Measurements from ENCODE around the gene HOXC9. TPM values are rescaled to one million over a fixed set of nuclear protein-coding genes. Genes with fewer than 3 reads are reported as not detected.

The HOXC9 gene
- total and polyA plus RNA-seq, 2 of the 8 experiments (the other 6 are each of a cell fraction or from before 2014, with no cell fraction given) = not detected

- Histone ChIP-seq H3K4me1 (replicated peaks in 1 of 4; ENCODE audit: control insufficient read depth in 3 of 4, insufficient read depth in 4 of 4, low read length in 3 of 4) (peaks cover 0 to 17% (median 8%) of the 10 kb centered on the region in 4 experiments; a peak in 5 of 7 replicates), H3K79me2 (ENCODE audit: control insufficient read depth in 1 of 2, insufficient read depth in 2 of 2, low read length in 2 of 2) (no peaks in the 10 kb centered on the region), H3K18ac (ENCODE audit: extremely low read depth, low read length) (no peak overlapping the region), H4K20me1 (replicated peaks in 1 of 2; ENCODE audit: control insufficient read depth in 1 of 2, insufficient read depth in 2 of 2, low read length in 2 of 2) (peaks cover 22 to 23% of the 10 kb centered on the region in 2 experiments), H3K36me3 (ENCODE audit: control insufficient read depth in 2 of 4, insufficient read depth in 4 of 4, low read length in 3 of 4) (peaks cover 0 to 20% (median 0%) of the 10 kb centered on the region in 4 experiments; a peak in 1 of 8 replicates), H3K56ac (replicated peaks; ENCODE audit: insufficient read length, low read depth, low read length) (no peak overlapping the region), H3K14ac (ENCODE audit: insufficient read length) (no peak overlapping the region), H4K5ac (ENCODE audit: insufficient read length, low read depth, low read length) (no peak overlapping the region), H3K23ac (ENCODE audit: insufficient read length) (no peak overlapping the region), H3K4me3 (ENCODE audit: extremely low read depth in 1 of 4, insufficient read depth in 2 of 4, low read depth in 3 of 4, low read length in 4 of 4) (no peak overlapping the region), H2AK5ac (ENCODE audit: low read depth, low read length) (no peak overlapping the region), H2AFZ (ENCODE audit: low read length) (no peak overlapping the region), H3K27ac (ENCODE audit: low read depth, low read length) (no peak overlapping the region), H2BK20ac (ENCODE audit: low read length) (no peak overlapping the region), H3K9ac (replicated peaks in 1 of 4; ENCODE audit: extremely low read depth in 1 of 4, low read depth in 3 of 4, low read length in 3 of 4) (no peak overlapping the region), H3K9me3 (ENCODE audit: insufficient read depth in 2 of 2, low read depth in 1 of 2, low read length in 1 of 2) (peaks cover 0 to 4% of the 10 kb centered on the region in 2 experiments; a peak in 1 of 4 replicates), H2BK5ac (ENCODE audit: low read depth, low read length) (no peak overlapping the region), H3K79me1 (ENCODE audit: low read depth, low read length) (no peaks in the 10 kb centered on the region), H3K4ac (replicated peaks; ENCODE audit: insufficient read length, low read depth, low read length) (no peak overlapping the region), H3K23me2 (ENCODE audit: low read depth, low read length) (peaks cover 4% of the 10 kb centered on the region; the same call in 1 of the 2 replicates), H4K8ac (ENCODE audit: extremely low read depth, insufficient read depth, low read length) (no peak overlapping the region), H2BK15ac (ENCODE audit: low read length) (no peak overlapping the region), H3K4me2 (ENCODE audit: insufficient read depth in 1 of 2, low read depth in 2 of 2, low read length in 2 of 2) (no peak overlapping the region), H3K27me3 (replicated peaks in 1 of 4; ENCODE audit: control insufficient read depth in 3 of 4, extremely low read depth in 1 of 4, insufficient read depth in 3 of 4, low read length in 3 of 4) (peaks cover 98 to 100% (median 100%) of the 10 kb centered on the region in 4 experiments), H2BK12ac (ENCODE audit: low read depth, low read length) (no peak overlapping the region), H4K91ac (replicated peaks; ENCODE audit: insufficient read length, low read length) (no peak overlapping the region), H2BK120ac (replicated peaks; ENCODE audit: low read depth, low read length) (no peak overlapping the region)
- FAIRE-seq (no peak), DNase-seq (ENCODE audit: low read depth in 1 of 2, low spot score in 2 of 2) (no peak)
- CTCF ChIA-PET (ENCODE audit: partially characterized antibody) = interaction anchor here (0.6 to 11.3 kb wide), 13 partner anchors 10 to 210 kb away, joined by 3 to 154 read pairs (median 6); partner anchors contain the start of genes HOXC10, HOXC5 and HOXC8
- POLR2A ChIA-PET (ENCODE audit: partially characterized antibody) = interaction anchor here (1.2 kb wide), 2 partner anchors 10 to 218 kb away, joined by 3 read pairs; no protein-coding TSS in a partner anchor
- WGBS, 2 experiments (ENCODE audit: extremely low coverage in 1 of 2, insufficient coverage in 1 of 2, insufficient read length in 1 of 2, insufficient replicate concordance in 2 of 2, low coverage in 1 of 2, low lambda C conversion rate in 2 of 2, missing lambda C conversion rate in 1 of 2) = 26% methylated on average over 8 of the region's 11 CpGs; no CpG with 5 or more reads in 1 of the 2 experiments
- TF ChIP-seq SIRT6 (IDR thresholded peaks at IDR 0.05; ENCODE audit: low read length) (no peak), POLR2AphosphoS5 (IDR thresholded peaks at IDR 0.05; ENCODE audit: low read depth, low read length) (no peak), ZNF274 (IDR thresholded peaks at IDR 0.05; ENCODE audit: borderline replicate concordance, extremely low read depth, low read length) (no peak), BCL11A (IDR thresholded peaks at IDR 0.05; ENCODE audit: low read depth in 2 of 2, low read length in 2 of 2) (no peak), EP300 (IDR thresholded peaks at IDR 0.05; ENCODE audit: borderline replicate concordance in 1 of 2, low read depth in 2 of 2, low read length in 2 of 2) (no peak), FOSL1 (IDR thresholded peaks at IDR 0.05; ENCODE audit: insufficient read depth, low read depth, low read length) (no peak), NANOG (IDR thresholded peaks at IDR 0.05; ENCODE audit: insufficient read depth, low read depth, low read length, poor library complexity, severe bottlenecking) (no peak), EZH2 (IDR thresholded peaks at IDR 0.05; ENCODE audit: low read depth, low read length, severe bottlenecking) (peak; percentile 54), MAX (IDR thresholded peaks at IDR 0.05) (no peak)
- TF ChIP-seq, protein P1, sequence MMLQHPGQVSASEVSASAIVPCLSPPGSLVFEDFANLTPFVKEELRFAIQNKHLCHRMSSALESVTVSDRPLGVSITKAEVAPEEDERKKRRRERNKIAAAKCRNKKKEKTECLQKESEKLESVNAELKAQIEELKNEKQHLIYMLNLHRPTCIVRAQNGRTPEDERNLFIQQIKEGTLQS (IDR thresholded peaks at IDR 0.05; ENCODE audit: insufficient read depth, low read depth, low read length) = no peak
These were observed 1.7 kb upstream of the HOXC9 start for GRCh38 chr12:53998110-53998899.
